Liver (tissue), 9 donors: Measurements from ENCODE around the gene IL17REL. TPM values are rescaled to one million over a fixed set of nuclear protein-coding genes. Genes with fewer than 3 reads are reported as not detected.

Source experiments
- DNase-seq: peaks from one replicate; pipeline ENCODE4 v3.0.0-alpha.2; 2017; ENCODE audit warnings: low spot score
- H3K27ac ChIP-seq, 2 donors: one replicate each; pipeline ENCODE4 v1.7.0; 2013; ENCODE audit warnings: inconsistent platforms in 2 of 2, low read length in 2 of 2, control low read depth in 1 of 2, low read depth in 1 of 2, mild to moderate bottlenecking in 1 of 2
- H3K27me3 ChIP-seq, 4 donors: one replicate each; pipeline versions ENCODE4 v1.6.1 to v1.7.0; 2013; ENCODE audit warnings: low read length in 3 of 4, inconsistent platforms in 1 of 4, mild to moderate bottlenecking in 1 of 4, moderate library complexity in 1 of 4; ENCODE audit not compliant: control insufficient read depth in 4 of 4, insufficient read depth in 4 of 4
- H3K36me3 ChIP-seq, 4 donors: one replicate each; pipeline versions ENCODE4 v1.6.1 to v1.7.0; 2013; ENCODE audit warnings: low read length in 3 of 4, mild to moderate bottlenecking in 3 of 4, low read depth in 1 of 4, moderate library complexity in 1 of 4; ENCODE audit not compliant: control insufficient read depth in 4 of 4, insufficient read depth in 3 of 4
- H3K4me1 ChIP-seq, 4 donors: one replicate each; pipeline versions ENCODE4 v1.6.1 to v1.7.0; 2013; ENCODE audit warnings: low read length in 3 of 4, mild to moderate bottlenecking in 3 of 4, moderate library complexity in 1 of 4; ENCODE audit not compliant: control insufficient read depth in 4 of 4, insufficient read depth in 4 of 4
- H3K4me3 ChIP-seq, 3 donors: one replicate each; pipeline versions ENCODE4 v1.6.1 to v1.7.0; 2013; ENCODE audit warnings: low read length in 3 of 3, control low read depth in 1 of 3, low read depth in 1 of 3, mild to moderate bottlenecking in 1 of 3
- H3K9ac ChIP-seq, 2 donors: one replicate each; pipeline ENCODE4 v1.7.0; 2013; ENCODE audit warnings: low read length in 2 of 2, mild to moderate bottlenecking in 2 of 2, moderate library complexity in 2 of 2, control low read depth in 1 of 2, low read depth in 1 of 2
- H3K9me3 ChIP-seq, 4 donors: one replicate each; pipeline versions ENCODE4 v1.6.1 to v1.7.0; 2013; ENCODE audit warnings: low read length in 3 of 4; ENCODE audit not compliant: control insufficient read depth in 4 of 4
- ATF3 ChIP-seq: IDR thresholded peaks from 2 replicates; pipeline ENCODE4 v1.6.1; 2016; ENCODE audit warnings: antibody characterized with exemption
- CTCF ChIP-seq: fragments of 150-350 bp; IDR thresholded peaks from 2 replicates; pipeline ENCODE4 v1.5.1; 2017; ENCODE audit warnings: improper control_type of control experiment, low read depth, low read length; ENCODE audit not compliant: missing input control
- EGR1 ChIP-seq, 2 donors: IDR thresholded peaks; 2 replicates each; pipeline ENCODE4 v1.6.1; 2016 to 2018; ENCODE audit warnings: antibody characterized with exemption in 2 of 2, low read depth in 2 of 2
- FOXA1 ChIP-seq: IDR thresholded peaks from 2 replicates; pipeline ENCODE4 v1.6.1; 2016; ENCODE audit warnings: antibody characterized with exemption
- FOXA2 ChIP-seq: IDR thresholded peaks from 2 replicates; pipeline ENCODE4 v1.6.1; 2016; ENCODE audit warnings: antibody characterized with exemption
- GABPA ChIP-seq, 2 donors: IDR thresholded peaks in 1 of 2; conservative IDR thresholded peaks in 1 of 2; 2 replicates each; pipeline ENCODE4 v1.6.1; 2016; ENCODE audit warnings: antibody characterized with exemption in 2 of 2, mild to moderate bottlenecking in 1 of 2, moderate library complexity in 1 of 2
- HNF4A ChIP-seq, 2 donors: conservative IDR thresholded peaks; 2 replicates each; pipeline ENCODE4 v1.6.1; 2016; ENCODE audit warnings: antibody characterized with exemption in 2 of 2, mild to moderate bottlenecking in 2 of 2
- HNF4G ChIP-seq: IDR thresholded peaks from 2 replicates; pipeline ENCODE4 v1.6.1; 2016; ENCODE audit warnings: antibody characterized with exemption
- JUND ChIP-seq, 2 donors: IDR thresholded peaks; 2 replicates each; pipeline ENCODE4 v1.6.1; 2016; ENCODE audit warnings: antibody characterized with exemption in 2 of 2
- NR2F2 ChIP-seq: IDR thresholded peaks from 2 replicates; pipeline ENCODE4 v1.6.1; 2016; ENCODE audit warnings: antibody characterized with exemption
- RAD21 ChIP-seq, 2 donors: IDR thresholded peaks; 2 replicates each; pipeline ENCODE4 v1.6.1; 2016; ENCODE audit warnings: antibody characterized with exemption in 2 of 2, mild to moderate bottlenecking in 2 of 2
- REST ChIP-seq: IDR thresholded peaks from 2 replicates; pipeline ENCODE4 v1.6.1; 2016; ENCODE audit warnings: antibody characterized with exemption, mild to moderate bottlenecking
- RXRA ChIP-seq, 2 donors: IDR thresholded peaks; 2 replicates each; pipeline ENCODE4 v1.6.1; 2017 to 2018; ENCODE audit warnings: antibody characterized with exemption in 2 of 2, mild to moderate bottlenecking in 1 of 2
- SP1 ChIP-seq: IDR thresholded peaks from 2 replicates; pipeline ENCODE4 v1.6.1; 2018; ENCODE audit warnings: antibody characterized with exemption, mild to moderate bottlenecking
- TAF1 ChIP-seq: conservative IDR thresholded peaks from 2 replicates; pipeline ENCODE4 v1.6.1; 2016; ENCODE audit warnings: antibody characterized with exemption, mild to moderate bottlenecking
- YY1 ChIP-seq: IDR thresholded peaks from 2 replicates; pipeline ENCODE4 v1.6.1; 2016; ENCODE audit warnings: antibody characterized with exemption, mild to moderate bottlenecking
- ZBTB33 ChIP-seq: IDR thresholded peaks from 2 replicates; pipeline ENCODE4 v1.6.1; 2016; ENCODE audit warnings: antibody characterized with exemption
- WGBS: extraction: QIAGEN DNeasy Blood & Tissue Kit; methylation state at CpG from one replicate; pipeline ENCODE4 v1.1.7; 2013; 5-methylcytosine and 5-hydroxymethylcytosine counted together
- polyA plus RNA-seq, 2 donors: library from polyadenylated mRNA; stranded (reverse) in 1 of 2; unstranded in 1 of 2; fragments of 200-250 nt in 1 of 2; fragments of >200 nt in 1 of 2; fragmentation: Nextera tagmentation in 1 of 2; extraction: Ambion mirVana in 1 of 2; gene quantifications; one replicate each; pipeline versions ENCODE4 v1.2.1 to v1.2.3, GENCODE V29; 2013 to 2015
- total RNA-seq, 2 donors: library from RNA; depleted of rRNA; stranded (reverse); fragments of >200 nt; gene quantifications; one replicate each; pipeline ENCODE4 v1.2.3, GENCODE V29; 2014
- donor health status: healthy.
- donor health status: healthy.
- donor health status: healthy.
- donor health status: healthy.
- donor health status: healthy.

The IL17REL gene
- total and polyA plus RNA-seq, 4 donors: under 0.01 TPM; not detected in 3

- no peaks in the 10 kb centered on the region for H3K9me3 ChIP-seq
- 74% methylated on average over 43 of the region's 43 CpGs for WGBS
- peaks cover 0 to 7% (median 0%) of the 10 kb centered on the region in 4 donors for H3K4me1 ChIP-seq
- no peak overlapping the region for H3K27ac ChIP-seq
- no peak overlapping the region for H3K4me3 ChIP-seq
- TF ChIP-seq SP1 (no peak), FOXA1 (no peak), CTCF (no peak), JUND (IDR thresholded peaks at IDR 0.05) (no peak), GABPA (IDR thresholded peaks at IDR 0.05 in 1 of 2, conservative IDR thresholded peaks at IDR 0.05 in 1 of 2) (no peak), YY1 (no peak), ZBTB33 (no peak), FOXA2 (no peak), RAD21 (IDR thresholded peaks at IDR 0.05) (no peak), EGR1 (IDR thresholded peaks at IDR 0.05; ENCODE audit: low read depth in 2 of 2) (no peak), HNF4A (conservative IDR thresholded peaks at IDR 0.05) (no peak), TAF1 (no peak), ATF3 (no peak), RXRA (IDR thresholded peaks at IDR 0.05) (no peak), HNF4G (no peak), REST (no peak), NR2F2 (no peak)
- peaks cover 0 to 2% (median 0%) of the 10 kb centered on the region in 4 donors for H3K27me3 ChIP-seq
- DNase-seq: no peak
- H3K9ac ChIP-seq: no peak overlapping the region
- H3K36me3 ChIP-seq: no peaks in the 10 kb centered on the region
Observed at GRCh38 chr22:50034126-50035081, 21.8 kb upstream of the IL17REL start.
